Right atrium auricular region (tissue), 2 donors: ENCODE data around the gene ZBTB7C. TPM values are rescaled to one million over a fixed set of nuclear protein-coding genes. Genes with fewer than 3 reads are reported as not detected.

ENCODE experiments used
- DNase-seq: peaks from one replicate; pipeline ENCODE4 v3.0.0-alpha.2; 2019; ENCODE audit warnings: low spot score
- H3K27ac ChIP-seq, 2 donors: fragments of 200-600 bp; sonication (generic); 1 replicate in 1 of 2; 2 replicates in 1 of 2; pipeline ENCODE4 v1.5.1; 2016 to 2019
- H3K27me3 ChIP-seq, 2 donors: fragments of 200-600 bp; sonication (generic); one replicate each; pipeline versions ENCODE4 v1.5.1 to v1.6.0; 2017 to 2019
- H3K36me3 ChIP-seq: fragments of 200-600 bp; sonication (generic); one replicate; pipeline ENCODE4 v1.5.1; 2016
- H3K4me1 ChIP-seq, 2 donors: fragments of 200-600 bp; sonication (generic); one replicate each; pipeline versions ENCODE4 v1.5.1 to v1.6.0; 2017 to 2019
- H3K4me3 ChIP-seq, 2 donors: fragments of 200-600 bp; sonication (generic); 1 replicate in 1 of 2; 2 replicates in 1 of 2; pipeline ENCODE4 v1.5.1; 2017 to 2019; ENCODE audit warnings: mild to moderate bottlenecking in 1 of 2, moderate library complexity in 1 of 2
- H3K9me3 ChIP-seq, 2 donors: fragments of 200-600 bp; sonication (generic); one replicate each; pipeline ENCODE4 v1.5.1; 2019
- CTCF ChIP-seq, 2 donors: fragments of 200-600 bp; sonication (generic); IDR thresholded peaks; one replicate each; pipeline ENCODE4 v1.5.1; 2019; ENCODE audit warnings: antibody characterized with exemption in 2 of 2
- total RNA-seq, 2 donors: library from RNA; depleted of rRNA; stranded (reverse); fragments of >200 nt; gene quantifications; one replicate each; pipeline ENCODE4 v1.1.0, GENCODE V29; 2016

Gene ZBTB7C
- total RNA-seq, 2 donors from 2014 or later = 1.8 to 7.7 TPM

- no peak for TF ChIP-seq CTCF (IDR thresholded peaks at IDR 0.05)
- Histone ChIP-seq H3K4me1 (peaks cover 0 to 4% of the 10 kb centered on the region in 2 donors), H3K36me3 (no peaks in the 10 kb centered on the region), H3K27me3 (no peaks in the 10 kb centered on the region), H3K27ac (no peak overlapping the region), H3K9me3 (no peaks in the 10 kb centered on the region), H3K4me3 (no peak overlapping the region)
- DNase-seq = no peak
Measured at GRCh38 chr18:48017635-48018034, 391.5 kb downstream of the ZBTB7C start.

GRCh38 chr18:48013162-48013561 lies 396.0 kb downstream of the ZBTB7C start:
- DNase-seq = no peak
- Histone ChIP-seq H3K4me3 (no peak overlapping the region), H3K9me3 (no peaks in the 10 kb centered on the region), H3K36me3 (no peaks in the 10 kb centered on the region), H3K4me1 (peaks cover 0 to 7% of the 10 kb centered on the region in 2 donors), H3K27me3 (no peaks in the 10 kb centered on the region), H3K27ac (no peak overlapping the region)
- no peak for TF ChIP-seq CTCF (IDR thresholded peaks at IDR 0.05)

GRCh38 chr18:48011926-48012465 lies 397.2 kb downstream of the ZBTB7C start:
- Histone ChIP-seq H3K36me3 (no peaks in the 10 kb centered on the region), H3K4me3 (no peak overlapping the region), H3K27ac (no peak overlapping the region), H3K9me3 (no peaks in the 10 kb centered on the region), H3K4me1 (peaks cover 0 to 12% of the 10 kb centered on the region in 2 donors), H3K27me3 (no peaks in the 10 kb centered on the region)
- TF ChIP-seq CTCF (IDR thresholded peaks at IDR 0.05) = no peak
- no peak for DNase-seq

GRCh38 chr18:48010264-48010663 lies 398.9 kb downstream of the ZBTB7C start:
- Histone ChIP-seq H3K9me3 (no peaks in the 10 kb centered on the region), H3K27ac (no peak overlapping the region), H3K4me3 (no peak overlapping the region), H3K36me3 (no peaks in the 10 kb centered on the region), H3K27me3 (no peaks in the 10 kb centered on the region), H3K4me1 (peaks cover 0 to 12% of the 10 kb centered on the region in 2 donors)
- DNase-seq = no peak
- TF ChIP-seq CTCF (IDR thresholded peaks at IDR 0.05) = no peak

GRCh38 chr18:48009116-48009745 lies 400.0 kb downstream of the ZBTB7C start:
- no peak for TF ChIP-seq CTCF (IDR thresholded peaks at IDR 0.05)
- H3K4me3 ChIP-seq = no peak overlapping the region
- DNase-seq = no peak
- H3K9me3 ChIP-seq = no peaks in the 10 kb centered on the region
- no peaks in the 10 kb centered on the region for H3K27me3 ChIP-seq
- no peak overlapping the region for H3K27ac ChIP-seq
- H3K36me3 ChIP-seq = no peaks in the 10 kb centered on the region
- peaks cover 0 to 12% of the 10 kb centered on the region in 2 donors for H3K4me1 ChIP-seq
